Uterus (tissue), 2 donors: ENCODE data around the gene KYAT1.

Source experiments
- POLR2A ChIP-seq, 2 donors: fragments of 450-650 bp; IDR thresholded peaks; one replicate each; pipeline ENCODE4 v1.6.1; 2016; ENCODE audit warnings: antibody characterized with exemption in 2 of 2, mild to moderate bottlenecking in 1 of 2, moderate library complexity in 1 of 2
- TF ChIP-seq, protein P1 (sequence below), 4 experiments: fragments of 200-600 bp in 2 of 4; fragments of 450-650 bp in 2 of 4; sonication (generic) in 2 of 4; IDR thresholded peaks; one replicate each; pipeline ENCODE4 v1.5.1; 2016 to 2019; ENCODE audit warnings: antibody characterized with exemption in 4 of 4, mild to moderate bottlenecking in 2 of 4, moderate library complexity in 1 of 4

DNA sequence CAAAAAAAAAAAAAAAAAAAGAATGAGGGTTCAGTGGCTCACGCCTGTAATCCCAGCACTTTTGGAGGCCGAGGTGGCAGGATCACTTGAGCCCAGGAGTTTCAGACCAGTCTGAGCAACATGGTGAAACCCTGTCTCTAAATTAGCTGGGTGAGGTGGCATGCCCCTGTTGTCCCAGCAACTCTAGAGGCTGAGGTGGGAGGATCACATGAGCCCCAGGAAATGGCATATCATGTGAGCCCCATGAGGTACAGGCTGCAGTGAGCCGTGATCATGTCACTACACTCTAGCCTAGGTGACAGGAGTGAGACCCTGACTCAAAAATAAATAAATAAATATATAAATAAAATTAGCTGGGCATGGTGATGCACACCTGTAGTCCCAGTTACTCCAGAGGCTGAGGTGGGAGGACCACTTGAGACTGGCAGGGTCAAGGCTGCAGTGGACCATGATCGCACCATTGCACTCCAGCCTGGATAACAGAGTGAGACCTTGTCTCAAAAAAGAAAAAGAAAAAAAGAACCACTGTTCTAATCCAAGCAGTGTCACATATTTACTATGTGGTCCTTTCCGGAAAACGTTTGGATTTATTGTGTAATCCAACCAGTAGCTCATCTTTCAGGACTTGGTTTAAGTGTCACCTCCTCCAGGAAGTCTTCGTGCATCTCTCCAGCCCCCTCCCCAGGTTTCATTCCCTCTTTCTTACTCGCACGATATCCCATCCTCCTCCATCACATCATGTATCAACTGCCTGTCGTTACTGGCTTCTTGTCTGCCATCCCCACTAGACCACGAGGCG, 39.9 kb downstream of the KYAT1 start:
- TF ChIP-seq, protein P1, sequence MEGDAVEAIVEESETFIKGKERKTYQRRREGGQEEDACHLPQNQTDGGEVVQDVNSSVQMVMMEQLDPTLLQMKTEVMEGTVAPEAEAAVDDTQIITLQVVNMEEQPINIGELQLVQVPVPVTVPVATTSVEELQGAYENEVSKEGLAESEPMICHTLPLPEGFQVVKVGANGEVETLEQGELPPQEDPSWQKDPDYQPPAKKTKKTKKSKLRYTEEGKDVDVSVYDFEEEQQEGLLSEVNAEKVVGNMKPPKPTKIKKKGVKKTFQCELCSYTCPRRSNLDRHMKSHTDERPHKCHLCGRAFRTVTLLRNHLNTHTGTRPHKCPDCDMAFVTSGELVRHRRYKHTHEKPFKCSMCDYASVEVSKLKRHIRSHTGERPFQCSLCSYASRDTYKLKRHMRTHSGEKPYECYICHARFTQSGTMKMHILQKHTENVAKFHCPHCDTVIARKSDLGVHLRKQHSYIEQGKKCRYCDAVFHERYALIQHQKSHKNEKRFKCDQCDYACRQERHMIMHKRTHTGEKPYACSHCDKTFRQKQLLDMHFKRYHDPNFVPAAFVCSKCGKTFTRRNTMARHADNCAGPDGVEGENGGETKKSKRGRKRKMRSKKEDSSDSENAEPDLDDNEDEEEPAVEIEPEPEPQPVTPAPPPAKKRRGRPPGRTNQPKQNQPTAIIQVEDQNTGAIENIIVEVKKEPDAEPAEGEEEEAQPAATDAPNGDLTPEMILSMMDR (IDR thresholded peaks at IDR 0.05) = no peak
- TF ChIP-seq POLR2A (IDR thresholded peaks at IDR 0.05) = no peak
